SIG-M5 treated with dmso at 0.1 percent for 504 hours (cell line): ENCODE data around the gene KNSTRN.
A peak's percentile ranks its signal among the peaks of the same experiment; 100 is the strongest.

Source experiments
- DNase-seq: peaks from one replicate; lab custom pipeline; 2025; ENCODE audit not compliant: unreplicated experiment; lab: John Stamatoyannopoulos, UW

The KNSTRN gene

GRCh38 chr15:40345225-40345866 lies 37.2 kb upstream of the KNSTRN start:
- DNase-seq: no peak

- no peak for DNase-seq
Observed at GRCh38 chr15:40345867-40346578, 36.5 kb upstream of the KNSTRN start.

- DNase-seq: no peak
Observed at GRCh38 chr15:40346579-40347558, 35.7 kb upstream of the KNSTRN start.

- DNase-seq: no peak
Observed at GRCh38 chr15:40347559-40348473, 34.7 kb upstream of the KNSTRN start.

GRCh38 chr15:40348474-40348870 lies 34.0 kb upstream of the KNSTRN start:
- no peak for DNase-seq

GRCh38 chr15:40349163-40349562 lies 33.4 kb upstream of the KNSTRN start:
- DNase-seq: no peak

- DNase-seq: no peak
Observed at GRCh38 chr15:40352281-40352901, 30.1 kb upstream of the KNSTRN start.

GRCh38 chr15:40353697-40354096 lies 28.8 kb upstream of the KNSTRN start:
- no peak for DNase-seq

- peak; percentile 48 for DNase-seq
Observed at GRCh38 chr15:40354408-40355171, 27.9 kb upstream of the KNSTRN start.

- no peak for DNase-seq
Observed at GRCh38 chr15:40355976-40356585, 26.4 kb upstream of the KNSTRN start.

- DNase-seq: no peak
Observed at GRCh38 chr15:40357246-40357645, 25.3 kb upstream of the KNSTRN start.

- peak; percentile 70 for DNase-seq
Observed at GRCh38 chr15:40357723-40358470, 24.6 kb upstream of the KNSTRN start, which contains the start of gene DISP2. Gene DISP2 (plus strand): TSS chr15:40358219. CDS start chr15:40358322, 103 bp downstream.

GRCh38 chr15:40358471-40359353 lies 23.8 kb upstream of the KNSTRN start:
- no peak for DNase-seq

- DNase-seq: no peak
Observed at GRCh38 chr15:40360015-40360414, 22.5 kb upstream of the KNSTRN start.

GRCh38 chr15:40361640-40362039 lies 20.9 kb upstream of the KNSTRN start:
- DNase-seq: no peak

- no peak for DNase-seq
Observed at GRCh38 chr15:40363611-40364010, 18.9 kb upstream of the KNSTRN start.

GRCh38 chr15:40364251-40364650 lies 18.3 kb upstream of the KNSTRN start:
- DNase-seq: no peak
